Measurements from ENCODE around the gene PRPF19. TPM values are rescaled to one million over a fixed set of nuclear protein-coding genes. Genes with fewer than 3 reads are reported as not detected.

PRPF19 gene
- total RNA-seq, 1 donor from 2014 or later: 111 TPM

GRCh38 chr11:60905047-60905446, 1.3 kb downstream of the PRPF19 start:
- H3K4me1 Mint-ChIP-seq (ENCODE audit: low read depth): peaks cover 18% of the 10 kb centered on the region
- peaks cover 22% of the 10 kb centered on the region for H3K27me3 Mint-ChIP-seq
- H3K27ac Mint-ChIP-seq: peak overlapping the region; percentile 96
- DNase-seq (ENCODE audit: low spot score, unreplicated experiment): no peak
- TF ChIP-seq CTCF (IDR thresholded peaks at IDR 0.05; ENCODE audit: unreplicated experiment): no peak
- H3K4me3 Mint-ChIP-seq (ENCODE audit: low read depth): peak overlapping the region; percentile 90
- no peaks in the 10 kb centered on the region for H3K9me3 Mint-ChIP-seq (ENCODE audit: low read depth)
- peaks cover 5% of the 10 kb centered on the region for H3K36me3 Mint-ChIP-seq (ENCODE audit: insufficient read depth)

DNA sequence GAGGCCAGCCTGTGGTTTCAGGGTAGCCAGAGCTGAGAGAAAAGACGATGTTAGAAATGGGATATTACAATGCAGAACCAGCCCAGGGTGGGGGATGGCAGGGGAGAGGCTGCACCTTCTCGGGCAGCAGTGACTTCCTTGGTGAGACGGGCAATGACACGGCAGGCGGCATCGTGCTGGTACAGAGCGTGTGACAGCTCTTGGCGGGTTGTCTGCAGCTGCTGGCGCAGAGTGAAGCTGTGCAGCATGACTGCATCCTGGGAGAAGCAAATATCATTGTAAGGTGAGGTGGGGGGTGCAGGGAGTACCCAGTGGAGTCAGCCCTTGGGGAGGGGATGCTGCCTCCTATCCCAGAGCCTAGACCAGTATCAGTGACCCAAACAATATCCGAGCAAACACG, 3.8 kb downstream of the PRPF19 start:
- TF ChIP-seq CTCF (IDR thresholded peaks at IDR 0.05; ENCODE audit: unreplicated experiment): no peak
- H3K36me3 Mint-ChIP-seq (ENCODE audit: insufficient read depth): peaks cover 13% of the 10 kb centered on the region
- peaks cover 18% of the 10 kb centered on the region for H3K4me1 Mint-ChIP-seq (ENCODE audit: low read depth)
- DNase-seq (ENCODE audit: low spot score, unreplicated experiment): no peak
- peaks cover under 1% of the 10 kb centered on the region for H3K27me3 Mint-ChIP-seq
- H3K4me3 Mint-ChIP-seq (ENCODE audit: low read depth): no peak overlapping the region
- H3K27ac Mint-ChIP-seq: no peak overlapping the region
- H3K9me3 Mint-ChIP-seq (ENCODE audit: low read depth): no peaks in the 10 kb centered on the region

DNA sequence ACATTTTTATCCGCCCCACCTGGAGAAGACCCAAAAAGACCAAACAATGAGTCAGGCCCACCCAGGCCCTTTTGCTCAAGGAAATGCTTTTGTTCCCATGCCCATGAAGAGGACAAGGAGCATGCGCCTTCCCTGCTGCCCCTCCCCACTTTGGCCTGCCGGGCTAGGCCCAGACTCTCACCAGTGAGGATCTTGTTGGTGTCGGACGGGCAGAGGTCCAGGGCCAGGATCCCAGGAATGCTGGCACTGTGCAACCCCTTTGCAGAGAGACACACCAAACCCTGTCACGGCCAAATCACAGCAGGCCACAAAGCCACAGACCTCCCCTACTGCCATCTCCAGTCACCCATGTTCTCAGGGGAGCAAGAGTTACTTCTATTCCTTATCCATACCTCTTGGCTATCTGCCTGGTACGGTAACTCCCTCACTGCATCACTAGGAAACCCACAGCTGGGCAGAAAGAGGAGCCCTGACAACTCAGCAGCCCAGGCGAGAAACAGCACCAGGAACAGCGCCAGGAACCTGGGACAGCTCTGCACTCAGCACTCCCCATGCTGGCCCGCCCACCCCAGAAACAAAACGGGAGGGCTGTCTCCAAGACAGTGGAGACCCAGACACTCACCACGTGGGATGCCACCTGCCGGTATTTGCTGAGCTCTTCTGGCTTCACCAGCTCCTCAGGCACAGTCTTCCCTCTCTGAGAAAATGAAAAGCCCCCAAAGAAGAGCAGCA, 5.5 kb downstream of the PRPF19 start:
- Mint-ChIP-seq H3K4me1 (ENCODE audit: low read depth) (peaks cover 15% of the 10 kb centered on the region), H3K4me3 (ENCODE audit: low read depth) (no peak overlapping the region), H3K27ac (no peak overlapping the region), H3K36me3 (ENCODE audit: insufficient read depth) (peaks cover 15% of the 10 kb centered on the region), H3K9me3 (ENCODE audit: low read depth) (no peaks in the 10 kb centered on the region), H3K27me3 (no peaks in the 10 kb centered on the region)
- no peak for TF ChIP-seq CTCF (IDR thresholded peaks at IDR 0.05; ENCODE audit: unreplicated experiment)
- no peak for DNase-seq (ENCODE audit: low spot score, unreplicated experiment)

GRCh38 chr11:60899977-60900376, 6.4 kb downstream of the PRPF19 start:
- DNase-seq (ENCODE audit: low spot score, unreplicated experiment): no peak
- Mint-ChIP-seq H3K9me3 (ENCODE audit: low read depth) (no peaks in the 10 kb centered on the region), H3K4me3 (ENCODE audit: low read depth) (no peak overlapping the region), H3K36me3 (ENCODE audit: insufficient read depth) (peaks cover 15% of the 10 kb centered on the region), H3K27ac (peak overlapping the region; percentile 41), H3K27me3 (no peaks in the 10 kb centered on the region), H3K4me1 (ENCODE audit: low read depth) (peaks cover 6% of the 10 kb centered on the region)
- no peak for TF ChIP-seq CTCF (IDR thresholded peaks at IDR 0.05; ENCODE audit: unreplicated experiment)

GRCh38 chr11:60899046-60899936, 7.1 kb downstream of the PRPF19 start:
- DNase-seq (ENCODE audit: low spot score, unreplicated experiment): no peak
- Mint-ChIP-seq H3K9me3 (ENCODE audit: low read depth) (no peaks in the 10 kb centered on the region), H3K27me3 (no peaks in the 10 kb centered on the region), H3K27ac (no peak overlapping the region), H3K4me3 (ENCODE audit: low read depth) (no peak overlapping the region), H3K4me1 (ENCODE audit: low read depth) (peaks cover 3% of the 10 kb centered on the region), H3K36me3 (ENCODE audit: insufficient read depth) (peaks cover 18% of the 10 kb centered on the region)
- peak; percentile 92 for TF ChIP-seq CTCF (IDR thresholded peaks at IDR 0.05; ENCODE audit: unreplicated experiment)

Measured in progenitor cell of endocrine pancreas (in vitro differentiated cells).